Neural progenitor cell (in vitro differentiated cells): ENCODE data around the gene SRRD. TPM values are rescaled to one million over a fixed set of nuclear protein-coding genes. Genes with fewer than 3 reads are reported as not detected.

ENCODE experiments used
- DNase-seq: peaks from one replicate; pipeline ENCODE4 v3.0.0-alpha.2; 2016; ENCODE audit warnings: low spot score
- H2AFZ ChIP-seq: fragments of 200-600 bp; sonication (generic); replicated peaks from 2 replicates; pipeline ENCODE4 v1.6.1; 2016; ENCODE audit warnings: antibody characterized with exemption
- H3F3A ChIP-seq: fragments of 200-600 bp; sonication (generic); 2 replicates; pipeline ENCODE4 v1.6.1; 2016; ENCODE audit warnings: antibody characterized with exemption, low read depth
- H3K27ac ChIP-seq: fragments of 200-600 bp; sonication (generic); 2 replicates; pipeline ENCODE4 v1.5.1; 2016; ENCODE audit warnings: mild to moderate bottlenecking
- H3K27me3 ChIP-seq: fragments of 200-600 bp; sonication (generic); 2 replicates; pipeline ENCODE4 v1.6.1; 2016; ENCODE audit warnings: mild to moderate bottlenecking, moderate library complexity
- H3K36me3 ChIP-seq: fragments of 200-600 bp; sonication (generic); 2 replicates; pipeline ENCODE4 v1.5.1; 2016
- H3K4me1 ChIP-seq: fragments of 200-600 bp; sonication (generic); 2 replicates; pipeline ENCODE4 v1.6.1; 2016; ENCODE audit warnings: mixed run types
- H3K4me2 ChIP-seq: fragments of 200-600 bp; sonication (generic); 2 replicates; pipeline ENCODE4 v1.6.1; 2016
- H3K4me3 ChIP-seq: fragments of 200-600 bp; sonication (generic); 2 replicates; pipeline ENCODE4 v1.5.1; 2016
- H3K79me2 ChIP-seq: fragments of 200-600 bp; sonication (generic); 2 replicates; pipeline ENCODE4 v1.6.1; 2016; ENCODE audit warnings: low read depth
- H3K9ac ChIP-seq: fragments of 200-600 bp; sonication (generic); 2 replicates; pipeline ENCODE4 v1.6.1; 2016
- H3K9me3 ChIP-seq: fragments of 200-600 bp; sonication (generic); 2 replicates; pipeline ENCODE4 v1.5.1; 2016; ENCODE audit warnings: low read depth
- H4K20me1 ChIP-seq: fragments of 200-600 bp; sonication (generic); 2 replicates; pipeline ENCODE4 v1.6.1; 2016; ENCODE audit warnings: low read depth
- H3K27ac Mint-ChIP-seq: 3 replicates; pipeline ENCODE4 v1.8.0; 2021; ENCODE audit warnings: mixed read lengths
- H3K27me3 Mint-ChIP-seq: 2 replicates; pipeline ENCODE4 v1.8.0; 2022; ENCODE audit warnings: low read depth, mild to moderate bottlenecking, inconsistent platforms, moderate library complexity, mixed read lengths; ENCODE audit not compliant: insufficient read depth
- H3K36me3 Mint-ChIP-seq: 3 replicates; pipeline ENCODE4 v1.8.0; 2021; ENCODE audit warnings: mixed read lengths
- H3K4me1 Mint-ChIP-seq: 3 replicates; pipeline ENCODE4 v1.8.0; 2021; ENCODE audit warnings: mixed read lengths
- H3K4me3 Mint-ChIP-seq: 3 replicates; pipeline ENCODE4 v1.8.0; 2021; ENCODE audit warnings: mild to moderate bottlenecking, moderate library complexity, mixed read lengths
- H3K9me3 Mint-ChIP-seq: 3 replicates; pipeline ENCODE4 v1.8.0; 2020; ENCODE audit warnings: mixed read lengths
- CTCF ChIP-seq: fragments of 200-600 bp; sonication (generic); IDR thresholded peaks from 2 replicates; pipeline ENCODE4 v1.5.1; 2017; ENCODE audit warnings: antibody characterized with exemption, mild to moderate bottlenecking
- EZH2 ChIP-seq: fragments of 200-600 bp; sonication (generic); IDR thresholded peaks from 2 replicates; pipeline ENCODE4 v1.6.1; 2017; ENCODE audit warnings: antibody characterized with exemption, mild to moderate bottlenecking, moderate library complexity
- EZH2phosphoT487 ChIP-seq: fragments of 200-600 bp; sonication (generic); IDR thresholded peaks from 2 replicates; pipeline ENCODE4 v1.6.1; 2017; ENCODE audit warnings: antibody characterized with exemption
- total RNA-seq: library from RNA; depleted of rRNA; stranded (reverse); fragments of >200 nt; gene quantifications from 2 replicates; pipeline ENCODE4 v1.2.3, GENCODE V29; 2015; ENCODE audit warnings: low replicate concordance

Gene SRRD
- total RNA-seq, 1 donor from 2014 or later, result 36.0 TPM

DNA sequence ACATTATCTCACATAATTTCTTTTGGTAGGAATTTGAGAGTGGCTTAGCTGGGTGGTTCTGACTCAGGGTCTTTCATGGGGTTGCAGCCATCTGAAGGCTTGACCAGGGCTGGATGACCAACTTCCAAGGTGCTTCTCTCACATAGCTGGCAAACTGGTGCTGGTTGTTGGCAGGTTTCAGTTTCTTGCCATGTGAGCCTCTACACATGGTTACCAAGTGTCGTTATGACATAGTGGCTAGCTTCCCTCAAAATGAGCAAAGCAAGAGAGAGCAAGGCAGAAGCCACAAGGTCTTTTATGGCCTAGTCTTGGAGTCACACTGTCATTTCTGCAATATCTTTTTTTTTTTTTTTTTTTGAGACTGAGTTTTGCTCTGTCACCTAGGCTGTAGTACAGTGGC, 32.8 kb downstream of the SRRD start:
- DNase-seq, result no peak
- no peaks in the 10 kb centered on the region for H4K20me1 ChIP-seq
- no peak for TF ChIP-seq EZH2phosphoT487
- TF ChIP-seq CTCF, result no peak
- no peak for TF ChIP-seq EZH2
- no peaks in the 10 kb centered on the region for H3K36me3 Mint-ChIP-seq
- H3K27me3 Mint-ChIP-seq, result peaks cover 7% of the 10 kb centered on the region
- H3K4me2 ChIP-seq, result no peak overlapping the region
- no peaks in the 10 kb centered on the region for H3K36me3 ChIP-seq
- H3K9me3 ChIP-seq, result no peaks in the 10 kb centered on the region
- no peak overlapping the region for H3K27ac ChIP-seq
- H3K4me3 ChIP-seq, result no peak overlapping the region
- no peak overlapping the region for H3K9ac ChIP-seq
- H3F3A ChIP-seq, result peaks cover 8% of the 10 kb centered on the region
- H3K27me3 ChIP-seq, result no peaks in the 10 kb centered on the region
- no peaks in the 10 kb centered on the region for H3K9me3 Mint-ChIP-seq
- no peak overlapping the region for H3K27ac Mint-ChIP-seq
- peaks cover 21% of the 10 kb centered on the region for H3K79me2 ChIP-seq
- no peak overlapping the region for H3K4me3 Mint-ChIP-seq
- H2AFZ ChIP-seq, result no peak overlapping the region
- peaks cover 25% of the 10 kb centered on the region for H3K4me1 Mint-ChIP-seq
- H3K4me1 ChIP-seq, result peaks cover 12% of the 10 kb centered on the region

GRCh38 chr22:26517429-26517828, 33.8 kb downstream of the SRRD start:
- Histone ChIP-seq H3K27ac (no peak overlapping the region), H4K20me1 (no peaks in the 10 kb centered on the region), H3K4me1 (peaks cover 9% of the 10 kb centered on the region), H3K4me3 (no peak overlapping the region), H3K4me2 (no peak overlapping the region), H3K79me2 (peaks cover 15% of the 10 kb centered on the region), H2AFZ (no peak overlapping the region), H3K36me3 (no peaks in the 10 kb centered on the region), H3F3A (peaks cover under 1% of the 10 kb centered on the region), H3K9ac (no peak overlapping the region), H3K27me3 (no peaks in the 10 kb centered on the region), H3K9me3 (no peaks in the 10 kb centered on the region)
- Mint-ChIP-seq H3K27me3 (peaks cover 2% of the 10 kb centered on the region), H3K36me3 (no peaks in the 10 kb centered on the region), H3K4me3 (no peak overlapping the region), H3K4me1 (peaks cover 18% of the 10 kb centered on the region), H3K9me3 (no peaks in the 10 kb centered on the region), H3K27ac (no peak overlapping the region)
- no peak for TF ChIP-seq EZH2phosphoT487
- no peak for TF ChIP-seq CTCF
- no peak for DNase-seq

- Mint-ChIP-seq H3K27me3 (no peaks in the 10 kb centered on the region), H3K9me3 (no peaks in the 10 kb centered on the region), H3K4me3 (no peak overlapping the region), H3K27ac (no peak overlapping the region), H3K4me1 (no peaks in the 10 kb centered on the region), H3K36me3 (peaks cover 7% of the 10 kb centered on the region)
- no peak overlapping the region for H3K27ac ChIP-seq
- H3K79me2 ChIP-seq, result no peaks in the 10 kb centered on the region
- no peaks in the 10 kb centered on the region for H3K9me3 ChIP-seq
- no peak overlapping the region for H2AFZ ChIP-seq
- no peaks in the 10 kb centered on the region for H3K27me3 ChIP-seq
- H3K9ac ChIP-seq, result no peak overlapping the region
- no peaks in the 10 kb centered on the region for H3K4me1 ChIP-seq
- H4K20me1 ChIP-seq, result no peaks in the 10 kb centered on the region
- DNase-seq, result no peak
- H3K4me2 ChIP-seq, result no peak overlapping the region
- H3K36me3 ChIP-seq, result no peaks in the 10 kb centered on the region
- H3K4me3 ChIP-seq, result no peak overlapping the region
- peaks cover 4% of the 10 kb centered on the region for H3F3A ChIP-seq
- TF ChIP-seq EZH2 (no peak), EZH2phosphoT487 (no peak), CTCF (no peak)
Observed at GRCh38 chr22:26522012-26522411, 38.3 kb downstream of the SRRD start.

DNA sequence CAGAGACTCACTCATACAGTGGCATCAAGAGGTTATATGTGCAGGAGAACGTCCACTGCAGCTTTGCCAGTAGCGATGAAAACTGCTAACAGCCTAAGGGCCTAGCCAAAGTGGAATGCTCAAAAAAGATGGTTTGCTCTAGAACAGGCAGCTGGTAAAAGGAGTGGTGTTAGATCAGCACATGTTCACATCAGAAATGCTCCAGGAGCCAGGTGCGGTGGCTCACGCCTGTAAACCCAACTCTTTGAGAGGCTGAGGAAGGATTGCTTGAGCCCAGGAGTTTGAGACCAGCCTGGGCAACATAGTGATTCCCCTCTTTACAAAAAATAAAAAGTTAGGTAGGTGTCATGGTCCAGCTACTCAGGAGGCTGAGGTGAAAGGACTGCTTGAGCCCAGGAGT, 38.9 kb downstream of the SRRD start:
- H3K36me3 Mint-ChIP-seq, result peaks cover 7% of the 10 kb centered on the region
- H3K9ac ChIP-seq, result no peak overlapping the region
- H3K27ac Mint-ChIP-seq, result no peak overlapping the region
- no peak overlapping the region for H2AFZ ChIP-seq
- no peak for DNase-seq
- no peaks in the 10 kb centered on the region for H3K27me3 ChIP-seq
- peaks cover 4% of the 10 kb centered on the region for H3F3A ChIP-seq
- no peak for TF ChIP-seq EZH2
- no peak for TF ChIP-seq EZH2phosphoT487
- no peak for TF ChIP-seq CTCF
- H4K20me1 ChIP-seq, result no peaks in the 10 kb centered on the region
- no peak overlapping the region for H3K4me3 Mint-ChIP-seq
- H3K36me3 ChIP-seq, result no peaks in the 10 kb centered on the region
- H3K9me3 ChIP-seq, result no peaks in the 10 kb centered on the region
- H3K4me1 ChIP-seq, result no peaks in the 10 kb centered on the region
- H3K27ac ChIP-seq, result peak overlapping the region; percentile 46
- no peak overlapping the region for H3K4me2 ChIP-seq
- no peak overlapping the region for H3K4me3 ChIP-seq
- no peaks in the 10 kb centered on the region for H3K27me3 Mint-ChIP-seq
- H3K79me2 ChIP-seq, result no peaks in the 10 kb centered on the region
- no peaks in the 10 kb centered on the region for H3K9me3 Mint-ChIP-seq
- peaks cover 1% of the 10 kb centered on the region for H3K4me1 Mint-ChIP-seq
